Measurements from ENCODE around the gene ATP6AP1. TPM values are rescaled to one million over a fixed set of nuclear protein-coding genes. Genes with fewer than 3 reads are reported as not detected.
A peak's percentile ranks its signal among the peaks of the same experiment; 100 is the strongest.

ATP6AP1 gene
- total RNA-seq, 2 donors from 2014 or later = 40.8 to 75.7 TPM

- DNase-seq (ENCODE audit: low spot score) = no peak
- H3K27me3 ChIP-seq (replicated peaks; ENCODE audit: insufficient read depth) = no peaks in the 10 kb centered on the region
- H3K27ac ChIP-seq = peak overlapping the region in 1 of 2 donors; percentile 71
- H3K9me3 ChIP-seq = no peaks in the 10 kb centered on the region
- no peaks in the 10 kb centered on the region for H3K36me3 ChIP-seq
- H3K4me3 ChIP-seq = peak overlapping the region; percentile 80
- TF ChIP-seq CTCF (IDR thresholded peaks at IDR 0.05) = no peak
- H3K4me1 ChIP-seq (ENCODE audit: control insufficient read depth in 1 of 2, low read depth in 2 of 2) = peaks cover 0 to 10% of the 10 kb centered on the region in 2 donors
- no peak for ATAC-seq (ENCODE audit: insufficient number of reproducible peaks, low FRiP score, low read depth)
Measured at GRCh38 chrX:154458954-154459778, 30.7 kb downstream of the ATP6AP1 start.

- H3K27me3 ChIP-seq (replicated peaks; ENCODE audit: insufficient read depth) = no peaks in the 10 kb centered on the region
- DNase-seq (ENCODE audit: low spot score) = no peak
- no peaks in the 10 kb centered on the region for H3K9me3 ChIP-seq
- peaks cover 3% of the 10 kb centered on the region for H3K36me3 ChIP-seq
- ATAC-seq (ENCODE audit: insufficient number of reproducible peaks, low FRiP score, low read depth) = no peak
- peak overlapping the region in 1 of 2 donors; percentile 41 for H3K27ac ChIP-seq
- H3K4me1 ChIP-seq (ENCODE audit: control insufficient read depth in 1 of 2, low read depth in 2 of 2) = peaks cover 0 to 10% of the 10 kb centered on the region in 2 donors
- H3K4me3 ChIP-seq = peak overlapping the region; percentile 80
- no peak for TF ChIP-seq CTCF (IDR thresholded peaks at IDR 0.05)
Measured at GRCh38 chrX:154459832-154460231, 31.4 kb downstream of the ATP6AP1 start.

- peak; percentile 15 for TF ChIP-seq CTCF (IDR thresholded peaks at IDR 0.05)
- peak overlapping the region; percentile 80 for H3K4me3 ChIP-seq
Measured at GRCh38 chrX:154460326-154460725, 31.8 kb downstream of the ATP6AP1 start.

GRCh38 chrX:154462396-154462795 lies 33.9 kb downstream of the ATP6AP1 start:
- no peak for ATAC-seq (ENCODE audit: insufficient number of reproducible peaks, low FRiP score, low read depth)
- no peak for DNase-seq (ENCODE audit: low spot score)
- Histone ChIP-seq H3K9me3 (no peaks in the 10 kb centered on the region), H3K27me3 (replicated peaks; ENCODE audit: insufficient read depth) (no peaks in the 10 kb centered on the region), H3K36me3 (peaks cover 15% of the 10 kb centered on the region), H3K27ac (no peak overlapping the region), H3K4me1 (ENCODE audit: control insufficient read depth in 1 of 2, low read depth in 2 of 2) (peaks cover 0 to 10% of the 10 kb centered on the region in 2 donors), H3K4me3 (no peak overlapping the region)
- TF ChIP-seq CTCF (IDR thresholded peaks at IDR 0.05) = no peak

More at GRCh38 chrX:154460326-154460725, 31.8 kb downstream of the ATP6AP1 start:
- ATAC-seq (ENCODE audit: insufficient number of reproducible peaks, low FRiP score, low read depth) (no peak), DNase-seq (ENCODE audit: low spot score) (no peak)
- no peak overlapping the region for H3K27ac ChIP-seq
- peaks cover 5% of the 10 kb centered on the region for H3K36me3 ChIP-seq
- no peaks in the 10 kb centered on the region for H3K27me3 ChIP-seq (replicated peaks; ENCODE audit: insufficient read depth)
- no peaks in the 10 kb centered on the region for H3K9me3 ChIP-seq
- peaks cover 0 to 10% of the 10 kb centered on the region in 2 donors for H3K4me1 ChIP-seq (ENCODE audit: control insufficient read depth in 1 of 2, low read depth in 2 of 2)

- no peak for TF ChIP-seq CTCF (IDR thresholded peaks at IDR 0.05)
- H3K27me3 ChIP-seq (replicated peaks; ENCODE audit: insufficient read depth) = no peaks in the 10 kb centered on the region
- DNase-seq (ENCODE audit: low spot score) (no peak), ATAC-seq (ENCODE audit: insufficient number of reproducible peaks, low FRiP score, low read depth) (no peak)
- H3K9me3 ChIP-seq = no peaks in the 10 kb centered on the region
- H3K4me1 ChIP-seq (ENCODE audit: control insufficient read depth in 1 of 2, low read depth in 2 of 2) = peaks cover 0 to 10% of the 10 kb centered on the region in 2 donors
- H3K36me3 ChIP-seq = peaks cover 15% of the 10 kb centered on the region
- H3K4me3 ChIP-seq = no peak overlapping the region
- H3K27ac ChIP-seq = no peak overlapping the region
Measured at GRCh38 chrX:154463611-154464220, 35.2 kb downstream of the ATP6AP1 start.

Measured in thoracic aorta (tissue), 2 donors.